B cell (primary cell): ENCODE measurements around the gene RGSL1. TPM values are rescaled to one million over a fixed set of nuclear protein-coding genes. Genes with fewer than 3 reads are reported as not detected.

ENCODE experiments used
- ATAC-seq: fragments of 200-7000 bp; cut with Tn5 transposase; one replicate; pipeline ENCODE4 v1.10.0; 2021; ENCODE audit warnings: low read depth, mild to moderate bottlenecking, moderate number of reproducible peaks, moderate library complexity
- CTCF ChIA-PET: fragments of 350-600 bp; sonication (Branson Sonifier 250); formaldehyde crosslinking; loops from one replicate; lab custom pipeline; 2021; ENCODE audit warnings: antibody characterized with exemption, inconsistent platforms; lab: Charles Lee
- POLR2A ChIA-PET: fragments of 350-600 bp; sonication (Branson Sonifier 250); formaldehyde crosslinking; loops from one replicate; lab custom pipeline; 2021; ENCODE audit warnings: antibody characterized with exemption; lab: Charles Lee
- DNase-seq: peaks from one replicate; pipeline ENCODE4 v3.0.0; 2013
- H2AFZ ChIP-seq: 2 replicates; pipeline ENCODE4 v1.6.1; 2012; ENCODE audit warnings: mild to moderate bottlenecking, low read depth, low read length; ENCODE audit not compliant: insufficient read depth, poor library complexity, severe bottlenecking
- H3K27ac ChIP-seq, 2 donors: 1 replicate in 1 of 2; 2 replicates in 1 of 2; pipeline ENCODE4 v1.5.1; 2012 to 2013; ENCODE audit warnings: low read length in 2 of 2, mild to moderate bottlenecking in 2 of 2, moderate library complexity in 1 of 2
- H3K27me3 ChIP-seq, 4 experiments: fragments of 200-600 bp in 1 of 4; sonication (generic) in 1 of 4; replicated peaks in 1 of 4; 1 replicate in 2 of 4; 2 replicates in 2 of 4; pipeline versions ENCODE4 v1.6.1 to v1.7.0; 2013 to 2016; ENCODE audit warnings: low read length in 3 of 4, mild to moderate bottlenecking in 2 of 4, mixed read lengths in 1 of 4, moderate library complexity in 1 of 4; ENCODE audit not compliant: insufficient read depth in 4 of 4, control insufficient read depth in 3 of 4; ENCODE audit errors: control extremely low read depth in 1 of 4
- H3K36me3 ChIP-seq, 2 experiments: replicated peaks in 1 of 2; 1 replicate in 1 of 2; 2 replicates in 1 of 2; pipeline versions ENCODE4 v1.6.1 to v1.7.1; 2013; ENCODE audit warnings: low read length in 1 of 2; ENCODE audit not compliant: insufficient read depth in 2 of 2, control insufficient read depth in 1 of 2; ENCODE audit errors: control extremely low read depth in 1 of 2, extremely low read depth in 1 of 2
- H3K4me1 ChIP-seq, 2 donors: fragments of 200-600 bp in 1 of 2; sonication (generic) in 1 of 2; 1 replicate in 1 of 2; 2 replicates in 1 of 2; pipeline versions ENCODE4 v1.5.1 to v1.6.1; 2013 to 2017; ENCODE audit warnings: low read length in 2 of 2; ENCODE audit not compliant: control insufficient read depth in 2 of 2, insufficient read depth in 2 of 2
- H3K4me2 ChIP-seq: replicated peaks from 2 replicates; pipeline ENCODE3; 2012; ENCODE audit warnings: mild to moderate bottlenecking, low read depth, low read length; ENCODE audit not compliant: poor library complexity, severe bottlenecking
- H3K4me3 ChIP-seq, 5 experiments: fragments of 200-600 bp in 1 of 5; sonication (generic) in 1 of 5; 1 replicate in 3 of 5; 2 replicates in 2 of 5; pipeline versions ENCODE4 v1.5.1 to v1.7.0; 2011 to 2016; ENCODE audit warnings: low read length in 4 of 5, mild to moderate bottlenecking in 4 of 5, low read depth in 2 of 5, control low read depth in 1 of 5, moderate library complexity in 1 of 5; ENCODE audit not compliant: insufficient read depth in 1 of 5; ENCODE audit errors: control extremely low read depth in 1 of 5, extremely low read depth in 1 of 5
- H3K79me2 ChIP-seq: fragments of 200-600 bp; sonication (generic); one replicate; pipeline ENCODE4 v1.6.0; 2016; ENCODE audit warnings: low read length; ENCODE audit not compliant: control insufficient read depth, insufficient read depth
- H3K9ac ChIP-seq: fragments of 200-600 bp; sonication (generic); 2 replicates; pipeline ENCODE4 v1.6.1; 2017; ENCODE audit warnings: mild to moderate bottlenecking, low read length, moderate library complexity
- H3K9me3 ChIP-seq, 3 donors: one replicate each; pipeline versions ENCODE4 v1.6.1 to v1.7.1; 2013; ENCODE audit warnings: low read length in 2 of 3; ENCODE audit not compliant: control insufficient read depth in 2 of 3, insufficient read depth in 1 of 3; ENCODE audit errors: control extremely low read depth in 1 of 3
- H4K20me1 ChIP-seq: 2 replicates; pipeline ENCODE4 v1.6.0; 2012; ENCODE audit warnings: mild to moderate bottlenecking, low read length; ENCODE audit not compliant: insufficient read depth, control insufficient read depth, poor library complexity, severe bottlenecking
- H3K27ac Mint-ChIP-seq: one replicate; pipeline ENCODE4 v1.8.0; 2021; ENCODE audit warnings: mixed read lengths
- H3K27me3 Mint-ChIP-seq: one replicate; pipeline ENCODE4 v1.8.0; 2021; ENCODE audit warnings: mixed read lengths
- H3K4me1 Mint-ChIP-seq: one replicate; pipeline ENCODE4 v1.8.0; 2021; ENCODE audit warnings: mixed read lengths
- H3K4me3 Mint-ChIP-seq: one replicate; pipeline ENCODE4 v1.8.0; 2021; ENCODE audit warnings: mixed read lengths
- H3K9me3 Mint-ChIP-seq: one replicate; pipeline ENCODE4 v1.8.0; 2022; ENCODE audit warnings: mixed read lengths; ENCODE audit not compliant: insufficient read depth
- CTCF ChIP-seq: fragments of 200-600 bp; IDR thresholded peaks from one replicate; pipeline ENCODE4 v1.8.0; 2022; ENCODE audit warnings: antibody characterized with exemption, mild to moderate bottlenecking
- EZH2 ChIP-seq: IDR thresholded peaks from 2 replicates; pipeline ENCODE4 v1.6.1; 2012; ENCODE audit warnings: borderline replicate concordance, low read depth, mild to moderate bottlenecking, moderate library complexity, low read length; ENCODE audit not compliant: insufficient read depth, poor library complexity, severe bottlenecking
- WGBS: methylation state at CpG from one replicate; pipeline ENCODE4 v1.1.5; 2013; ENCODE audit warnings: missing lambda C conversion rate; ENCODE audit not compliant: insufficient coverage; 5-methylcytosine and 5-hydroxymethylcytosine counted together
- intact Hi-C: fragments of 100-400 bp; cut with micrococcal nuclease; formaldehyde crosslinking; loops from one replicate; pipeline ENCODE4 v1.10.0; 2022
- polyA plus RNA-seq: library from polyadenylated mRNA; depleted of rRNA; stranded (reverse); fragments of >200 nt; gene quantifications from 2 replicates; pipeline ENCODE4 v1.2.3, GENCODE V29; 2012
- total RNA-seq, 2 donors: library from RNA; stranded (reverse); fragments of 120-200 nt in 1 of 2; gene quantifications; 1 replicate in 1 of 2; 2 replicates in 1 of 2; pipeline versions ENCODE4 v1.2.3 to v1.2.4, GENCODE V29; 2013 to 2022

RGSL1 gene
- total and polyA plus RNA-seq, 2 donors (not counting 1 experiment from before 2014, with no cell fraction given), result not detected

- Histone ChIP-seq H3K4me2 (no peak overlapping the region), H3K9me3 (no peaks in the 10 kb centered on the region), H3K9ac (no peak overlapping the region), H3K27me3 (peaks cover 0 to 15% (median 0%) of the 10 kb centered on the region in 4 experiments), H3K36me3 (no peaks in the 10 kb centered on the region), H4K20me1 (no peaks in the 10 kb centered on the region), H3K4me1 (no peaks in the 10 kb centered on the region), H3K79me2 (no peaks in the 10 kb centered on the region), H3K27ac (no peak overlapping the region), H3K4me3 (no peak overlapping the region), H2AFZ (no peak overlapping the region)
- POLR2A ChIA-PET, result no interaction called here
- Mint-ChIP-seq H3K4me3 (no peak overlapping the region), H3K27ac (no peak overlapping the region), H3K4me1 (no peaks in the 10 kb centered on the region), H3K9me3 (no peaks in the 10 kb centered on the region), H3K27me3 (peaks cover 23% of the 10 kb centered on the region)
- ATAC-seq (no peak), DNase-seq (no peak)
- CTCF ChIA-PET, result no interaction called here
- TF ChIP-seq EZH2 (no peak), CTCF (no peak)
- intact Hi-C loops, result no loop called here
- WGBS, result 80% methylated on average over 6 of the region's 6 CpGs
Observed at GRCh38 chr1:182413969-182414368, 36.0 kb upstream of the RGSL1 start.

- Histone ChIP-seq H3K27ac (no peak overlapping the region), H2AFZ (no peak overlapping the region), H3K27me3 (peaks cover 0 to 15% (median 0%) of the 10 kb centered on the region in 4 experiments), H3K4me2 (no peak overlapping the region), H3K4me1 (no peaks in the 10 kb centered on the region), H3K79me2 (no peaks in the 10 kb centered on the region), H3K36me3 (no peaks in the 10 kb centered on the region), H4K20me1 (no peaks in the 10 kb centered on the region), H3K9me3 (peaks cover 0 to 1% (median 0%) of the 10 kb centered on the region in 3 donors), H3K9ac (no peak overlapping the region), H3K4me3 (no peak overlapping the region)
- Mint-ChIP-seq H3K27ac (no peak overlapping the region), H3K4me1 (no peaks in the 10 kb centered on the region), H3K27me3 (peaks cover 18% of the 10 kb centered on the region), H3K4me3 (no peak overlapping the region), H3K9me3 (no peaks in the 10 kb centered on the region)
- CTCF ChIA-PET, result interaction anchor here (1.3 kb wide), 1 partner anchor 273 kb away, joined by 3 read pairs; no protein-coding TSS in a partner anchor
- DNase-seq, result no peak
- intact Hi-C loops, result no loop called here
- POLR2A ChIA-PET, result no interaction called here
- ATAC-seq, result no peak
- TF ChIP-seq EZH2, result no peak
- no peak for TF ChIP-seq CTCF
- WGBS, result no CpG with 5 or more reads among the region's 1 CpG
Observed at GRCh38 chr1:182415789-182416188, 34.2 kb upstream of the RGSL1 start.
